ENCODE data around the gene NF2. TPM values are rescaled to one million over a fixed set of nuclear protein-coding genes. Genes with fewer than 3 reads are reported as not detected.

NF2 gene
- total RNA-seq, 1 experiment from 2014 or later: 50.9 TPM

GRCh38 chr22:29574762-29575450, 28.5 kb upstream of the NF2 start:
- Mint-ChIP-seq H3K36me3 (ENCODE audit: insufficient read depth in 1 of 3, low read depth in 3 of 3) (peaks cover 12 to 27% (median 21%) of the 10 kb centered on the region in 3 experiments; a peak in 6 of 7 replicates), H3K27ac (0 out of 7 replicates have a peak overlapping the region, but pooled peaks of 1 of the 3 experiments have one; percentile 21), H3K4me3 (no peak overlapping the region), H3K9me3 (no peaks in the 10 kb centered on the region), H3K4me1 (peaks cover 5 to 6% of the 10 kb centered on the region in 2 experiments), H3K27me3 (ENCODE audit: low read depth) (no peaks in the 10 kb centered on the region)
- H3K9me3 ChIP-seq (ENCODE audit: control insufficient read depth, low read depth, low read length): no peaks in the 10 kb centered on the region
- H4K91ac ChIP-seq (ENCODE audit: insufficient read length, low read depth, low read length): no peak overlapping the region
- H3K79me2 ChIP-seq (ENCODE audit: insufficient read depth, low read length): no peaks in the 10 kb centered on the region
- no peak overlapping the region for H3K4ac ChIP-seq (ENCODE audit: low read depth, low read length)
- no peak overlapping the region for H4K8ac ChIP-seq (replicated peaks; ENCODE audit: insufficient read length, low read depth, low read length)
- no peaks in the 10 kb centered on the region for H3K79me1 ChIP-seq (ENCODE audit: insufficient read depth, low read depth, low read length, poor library complexity, severe bottlenecking)
- no peak overlapping the region for H2BK20ac ChIP-seq (ENCODE audit: low read depth, low read length, poor library complexity, severe bottlenecking)
- H3K56ac ChIP-seq (ENCODE audit: insufficient read length, low read depth, low read length): no peak overlapping the region
- H4K5ac ChIP-seq (ENCODE audit: insufficient read length, low read depth, low read length): no peak overlapping the region
- WGBS (ENCODE audit: extremely low coverage, insufficient read length, low lambda C conversion rate): no CpG with 5 or more reads among the region's 7 CpGs
- H3T11ph ChIP-seq (ENCODE audit: low read length): no peak overlapping the region
- H4K20me1 ChIP-seq (ENCODE audit: control insufficient read depth, insufficient read depth, insufficient read length): no peaks in the 10 kb centered on the region
- DNase-seq: no peak
- H2AFZ ChIP-seq (ENCODE audit: low read length): no peak overlapping the region
- TF ChIP-seq, protein P1, sequence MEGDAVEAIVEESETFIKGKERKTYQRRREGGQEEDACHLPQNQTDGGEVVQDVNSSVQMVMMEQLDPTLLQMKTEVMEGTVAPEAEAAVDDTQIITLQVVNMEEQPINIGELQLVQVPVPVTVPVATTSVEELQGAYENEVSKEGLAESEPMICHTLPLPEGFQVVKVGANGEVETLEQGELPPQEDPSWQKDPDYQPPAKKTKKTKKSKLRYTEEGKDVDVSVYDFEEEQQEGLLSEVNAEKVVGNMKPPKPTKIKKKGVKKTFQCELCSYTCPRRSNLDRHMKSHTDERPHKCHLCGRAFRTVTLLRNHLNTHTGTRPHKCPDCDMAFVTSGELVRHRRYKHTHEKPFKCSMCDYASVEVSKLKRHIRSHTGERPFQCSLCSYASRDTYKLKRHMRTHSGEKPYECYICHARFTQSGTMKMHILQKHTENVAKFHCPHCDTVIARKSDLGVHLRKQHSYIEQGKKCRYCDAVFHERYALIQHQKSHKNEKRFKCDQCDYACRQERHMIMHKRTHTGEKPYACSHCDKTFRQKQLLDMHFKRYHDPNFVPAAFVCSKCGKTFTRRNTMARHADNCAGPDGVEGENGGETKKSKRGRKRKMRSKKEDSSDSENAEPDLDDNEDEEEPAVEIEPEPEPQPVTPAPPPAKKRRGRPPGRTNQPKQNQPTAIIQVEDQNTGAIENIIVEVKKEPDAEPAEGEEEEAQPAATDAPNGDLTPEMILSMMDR (conservative IDR thresholded peaks at IDR 0.05): no peak
- no peak overlapping the region for H3K27ac ChIP-seq (ENCODE audit: insufficient read length, low read depth, low read length)
- H3K18ac ChIP-seq (ENCODE audit: insufficient read length, low read depth, low read length): no peak overlapping the region
- no peak overlapping the region for H3K9ac ChIP-seq (ENCODE audit: extremely low read depth, insufficient read length, low read length)
- H2AK5ac ChIP-seq (ENCODE audit: insufficient read length, low read length): no peak overlapping the region
- peaks cover 4% of the 10 kb centered on the region for H3K23me2 ChIP-seq (ENCODE audit: insufficient read length, low read depth, low read length, poor library complexity, severe bottlenecking)
- H3K27me3 ChIP-seq (ENCODE audit: insufficient read depth, low read length): no peaks in the 10 kb centered on the region
- H2BK12ac ChIP-seq (ENCODE audit: insufficient read length, low read depth, low read length): no peak overlapping the region
- no peak overlapping the region for H2BK15ac ChIP-seq (ENCODE audit: low read depth, low read length)
- no peak overlapping the region for H3K23ac ChIP-seq (ENCODE audit: insufficient read length, low read depth, low read length)
- H2BK5ac ChIP-seq (ENCODE audit: insufficient read length, low read length): no peak overlapping the region
- no peak overlapping the region for H3K14ac ChIP-seq (ENCODE audit: insufficient read depth, low read length)
- no peak overlapping the region for H3K4me2 ChIP-seq (ENCODE audit: insufficient read depth, insufficient read length, low read length)
- peaks cover 3% of the 10 kb centered on the region; the same call in 1 of the 2 replicates for H3K4me1 ChIP-seq (ENCODE audit: insufficient read depth, low read length)
- H2BK120ac ChIP-seq (ENCODE audit: low read depth, low read length, poor library complexity, severe bottlenecking): no peak overlapping the region

All from H9 (cell line).